HG03066 (cell line): Measurements from ENCODE around the gene GARRE1.

Experiments
- ATAC-seq: cut with Tn5 transposase; IDR thresholded peaks from one replicate; pipeline ENCODE4 v1.9.1; 2021; ENCODE audit warnings: low read depth; ENCODE audit not compliant: unreplicated experiment

The GARRE1 gene

DNA sequence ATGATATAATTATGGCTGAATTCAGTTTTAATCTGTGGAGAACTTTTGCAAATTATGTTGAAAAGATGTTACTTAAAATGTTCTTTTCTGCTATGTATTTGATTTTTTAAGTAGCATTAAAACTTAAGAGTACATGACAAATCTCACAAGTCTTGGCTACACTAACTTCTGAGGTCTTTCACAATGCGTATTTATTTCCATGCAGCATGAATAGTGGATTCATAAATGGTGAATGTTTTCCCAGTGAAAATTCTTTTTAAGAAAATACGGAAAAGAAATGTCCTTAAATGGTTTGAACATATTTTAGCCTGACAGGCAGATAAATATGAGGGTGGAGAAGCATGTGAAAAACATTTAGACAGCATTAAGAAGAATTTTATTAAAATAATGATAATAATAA, 30.2 kb downstream of the GARRE1 start:
- ATAC-seq = no peak

DNA sequence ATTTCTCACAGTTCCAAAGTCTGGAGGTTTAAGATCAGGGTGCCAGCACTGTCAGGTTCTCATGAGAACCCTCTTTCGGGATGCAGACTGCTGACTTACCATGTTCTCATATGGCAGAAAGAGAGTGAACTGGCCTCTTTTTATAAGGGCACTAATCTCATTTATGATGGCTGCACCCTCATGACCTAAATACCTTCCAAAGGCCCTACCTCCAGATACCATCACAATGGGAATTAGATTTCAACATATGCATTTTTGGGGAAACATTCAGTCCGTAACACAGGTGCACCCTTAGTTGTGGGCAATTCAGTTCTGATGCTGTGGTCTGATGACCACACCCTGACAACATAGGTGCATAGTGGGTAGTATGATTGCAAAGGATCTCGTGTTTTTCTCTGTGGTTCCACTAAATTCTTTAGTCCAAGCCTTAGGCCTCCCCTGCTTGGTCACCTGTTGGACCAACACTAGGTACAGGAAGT, 33.3 kb downstream of the GARRE1 start:
- no peak for ATAC-seq

DNA sequence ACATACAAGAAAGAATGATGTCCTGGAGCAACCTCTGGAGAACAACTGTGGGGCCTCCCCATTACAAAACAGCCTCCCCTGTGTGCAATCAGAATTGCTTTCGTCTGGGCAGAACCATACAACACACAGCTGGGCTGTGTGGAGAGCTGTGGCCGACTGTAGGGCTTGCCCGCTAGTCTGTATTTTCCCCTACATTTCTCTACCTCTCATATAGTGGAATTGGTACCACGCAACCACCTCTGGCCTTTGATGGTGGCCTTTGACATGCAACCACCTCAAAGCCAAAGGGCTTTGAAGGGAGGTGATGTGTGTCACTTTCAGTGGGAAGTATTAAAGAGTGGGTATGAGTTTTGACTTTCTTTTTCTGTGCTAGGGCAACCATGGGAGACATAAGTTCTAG, 34.0 kb downstream of the GARRE1 start:
- no peak for ATAC-seq

DNA sequence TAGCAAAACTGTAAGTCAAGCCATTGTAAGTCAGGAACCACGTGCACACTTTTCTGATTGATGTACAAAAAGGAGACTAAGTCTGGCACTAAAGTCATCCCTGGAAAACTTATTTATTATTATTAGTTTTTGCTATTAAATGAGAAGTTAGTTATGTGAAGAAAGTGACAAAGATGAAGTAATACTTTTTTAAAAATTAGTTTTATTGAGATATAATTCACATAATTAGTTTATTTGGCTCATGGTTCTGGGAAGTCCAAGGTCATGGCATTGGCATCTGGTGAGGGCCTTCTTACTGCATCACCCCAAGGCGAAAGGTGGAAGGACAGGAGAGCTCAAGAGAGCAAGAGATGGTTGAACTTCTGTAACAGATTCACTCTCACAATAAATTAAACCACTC, 36.9 kb downstream of the GARRE1 start:
- no peak for ATAC-seq

DNA sequence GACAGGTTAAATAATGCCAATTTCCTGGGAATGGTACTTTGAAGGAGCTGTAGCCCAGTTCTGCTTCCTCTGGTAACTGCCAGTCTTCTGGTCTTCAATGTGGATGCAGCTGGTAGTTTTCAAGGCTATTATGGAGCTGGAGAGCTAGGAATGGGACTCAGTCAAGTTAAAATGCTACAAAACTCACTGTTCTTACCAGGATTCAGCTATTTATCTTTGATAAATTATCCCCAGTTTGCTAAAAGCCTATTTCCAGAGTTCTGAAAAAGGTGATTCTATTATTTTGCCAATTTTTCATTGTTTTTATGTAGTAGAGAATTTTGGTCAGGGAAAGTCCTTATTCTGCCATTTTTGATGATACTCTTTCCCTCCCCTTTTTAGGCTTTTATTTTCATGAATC, 40.7 kb downstream of the GARRE1 start:
- no peak for ATAC-seq

DNA sequence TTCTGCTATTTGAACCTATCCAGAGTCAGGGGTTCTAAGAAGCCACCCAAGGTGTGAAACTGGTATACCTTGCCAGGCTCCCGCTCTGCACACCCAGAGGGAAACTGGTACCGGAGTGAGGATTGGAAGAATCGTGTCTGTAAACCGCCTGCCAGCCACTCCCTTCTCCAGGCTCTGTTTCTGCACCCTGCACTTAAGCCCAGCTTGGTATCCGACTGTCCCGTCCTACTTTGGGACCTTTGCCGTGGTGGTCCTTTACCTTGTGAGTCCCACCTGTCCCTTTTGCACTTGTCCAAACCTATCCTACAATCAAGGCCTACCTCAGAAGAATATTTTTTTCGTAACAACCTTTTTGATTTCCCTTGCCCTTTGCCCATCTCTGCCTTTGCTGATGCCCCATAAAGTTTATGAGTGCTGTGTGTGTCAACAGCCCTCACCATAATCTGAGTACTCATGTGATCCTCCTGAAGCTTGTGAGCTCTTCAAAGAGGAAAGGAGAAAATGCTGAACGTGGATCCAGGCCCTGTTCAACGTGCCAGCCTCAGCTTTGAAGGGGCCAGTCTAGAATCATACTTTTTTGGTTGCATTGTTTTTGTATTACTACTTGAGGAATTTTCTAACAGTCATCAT, 44.7 kb downstream of the GARRE1 start:
- no peak for ATAC-seq

DNA sequence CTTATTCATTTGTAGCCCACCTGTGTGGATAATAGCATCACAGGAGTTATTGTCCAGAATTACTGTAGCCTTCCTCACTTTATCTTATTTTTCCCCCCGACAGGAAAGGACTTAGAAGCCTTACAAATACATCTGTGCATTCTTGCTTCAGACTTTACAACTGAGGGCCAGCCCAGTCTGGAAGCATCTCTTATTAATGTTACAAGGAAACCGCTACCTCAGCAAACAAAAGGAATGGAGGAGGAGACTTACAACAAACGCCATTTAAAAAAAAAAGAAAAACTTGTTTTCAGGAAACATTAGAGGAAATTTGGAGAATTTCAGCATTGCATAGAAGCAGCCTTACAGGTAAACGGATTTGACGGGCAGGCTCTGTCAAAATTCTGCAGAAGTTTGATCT, 45.2 kb downstream of the GARRE1 start:
- no peak for ATAC-seq

DNA sequence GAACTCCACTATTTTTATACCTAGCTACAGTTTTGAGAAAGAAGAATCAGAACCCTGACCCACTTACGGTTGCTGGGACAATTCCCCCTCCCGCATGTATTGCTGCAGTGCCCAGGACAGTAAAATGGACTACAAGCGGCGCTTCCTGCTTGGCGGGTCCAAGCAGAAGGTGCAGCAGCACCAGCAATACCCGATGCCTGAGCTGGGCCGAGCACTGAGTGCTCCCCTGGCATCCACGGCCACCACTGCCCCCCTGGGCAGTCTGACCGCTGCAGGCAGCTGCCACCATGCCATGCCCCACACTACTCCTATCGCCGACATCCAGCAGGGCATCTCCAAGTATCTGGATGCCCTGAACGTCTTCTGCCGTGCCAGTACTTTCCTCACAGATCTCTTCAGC, 46.0 kb downstream of the GARRE1 start:
- no peak for ATAC-seq

DNA sequence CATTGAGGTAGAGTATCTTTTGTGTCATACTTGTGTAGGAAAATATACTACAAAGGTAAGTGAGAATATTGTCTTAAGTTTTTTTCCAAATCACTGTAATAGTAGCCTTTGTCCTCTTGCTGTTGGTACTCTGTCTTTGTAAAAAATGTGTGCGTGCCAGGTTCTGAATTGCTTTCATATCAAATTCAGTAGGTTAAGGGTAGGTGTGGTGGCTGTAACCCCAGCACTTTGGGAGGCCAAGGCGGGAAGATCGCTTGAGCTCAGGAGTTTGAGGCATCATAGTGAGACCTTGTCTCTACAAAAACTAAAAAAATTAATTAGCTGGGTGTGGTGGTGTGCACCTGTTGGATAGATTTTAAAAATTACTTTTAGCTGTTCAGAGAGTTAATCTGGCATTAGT, 46.6 kb downstream of the GARRE1 start:
- no peak for ATAC-seq
